ENCODE results near the gene GPRASP3.

Gene GPRASP3

GRCh38 chrX:102727761-102728160 lies 7.2 kb downstream of the GPRASP3 start:
- no peak for ATAC-seq (ENCODE audit: low read depth)
- TF ChIP-seq, protein P1, sequence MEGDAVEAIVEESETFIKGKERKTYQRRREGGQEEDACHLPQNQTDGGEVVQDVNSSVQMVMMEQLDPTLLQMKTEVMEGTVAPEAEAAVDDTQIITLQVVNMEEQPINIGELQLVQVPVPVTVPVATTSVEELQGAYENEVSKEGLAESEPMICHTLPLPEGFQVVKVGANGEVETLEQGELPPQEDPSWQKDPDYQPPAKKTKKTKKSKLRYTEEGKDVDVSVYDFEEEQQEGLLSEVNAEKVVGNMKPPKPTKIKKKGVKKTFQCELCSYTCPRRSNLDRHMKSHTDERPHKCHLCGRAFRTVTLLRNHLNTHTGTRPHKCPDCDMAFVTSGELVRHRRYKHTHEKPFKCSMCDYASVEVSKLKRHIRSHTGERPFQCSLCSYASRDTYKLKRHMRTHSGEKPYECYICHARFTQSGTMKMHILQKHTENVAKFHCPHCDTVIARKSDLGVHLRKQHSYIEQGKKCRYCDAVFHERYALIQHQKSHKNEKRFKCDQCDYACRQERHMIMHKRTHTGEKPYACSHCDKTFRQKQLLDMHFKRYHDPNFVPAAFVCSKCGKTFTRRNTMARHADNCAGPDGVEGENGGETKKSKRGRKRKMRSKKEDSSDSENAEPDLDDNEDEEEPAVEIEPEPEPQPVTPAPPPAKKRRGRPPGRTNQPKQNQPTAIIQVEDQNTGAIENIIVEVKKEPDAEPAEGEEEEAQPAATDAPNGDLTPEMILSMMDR (IDR thresholded peaks at IDR 0.05; ENCODE audit: poor library complexity, severe bottlenecking), result no peak

DNA sequence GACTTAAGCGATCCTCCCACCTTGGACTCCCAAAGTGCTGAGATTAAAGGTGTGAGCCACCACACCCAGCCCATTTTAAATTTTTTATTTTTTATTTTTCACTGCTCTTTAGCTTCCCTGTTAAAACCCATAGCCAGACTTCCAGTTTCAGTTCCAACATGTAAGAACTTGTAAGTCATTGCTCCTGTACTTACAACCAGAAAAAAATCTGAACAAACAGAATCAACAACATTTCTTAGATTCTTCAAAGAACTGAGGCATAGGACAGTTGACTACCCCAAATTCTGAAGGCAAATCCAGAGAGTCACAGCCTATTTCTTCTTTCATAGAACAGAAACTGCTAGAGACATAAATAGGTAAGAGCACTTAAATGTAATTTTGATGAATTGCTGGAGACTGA lies 8.1 kb downstream of the GPRASP3 start:
- H3K27ac ChIP-seq (ENCODE audit: poor library complexity, severe bottlenecking), result no peak overlapping the region
- TF ChIP-seq, protein P1 (IDR thresholded peaks at IDR 0.05; ENCODE audit: poor library complexity, severe bottlenecking), result no peak
- H3K36me3 ChIP-seq (ENCODE audit: low read depth), result no peaks in the 10 kb centered on the region
- H3K4me3 ChIP-seq (ENCODE audit: severe bottlenecking), result no peak overlapping the region
- ATAC-seq (ENCODE audit: low read depth) (no peak), DNase-seq (ENCODE audit: low spot score) (no peak)
- no peaks in the 10 kb centered on the region for H3K4me1 ChIP-seq (ENCODE audit: insufficient read depth, poor library complexity, severe bottlenecking)
- H3K27me3 ChIP-seq (ENCODE audit: insufficient read depth, poor library complexity, severe bottlenecking), result no peaks in the 10 kb centered on the region
- no peaks in the 10 kb centered on the region for H3K9me3 ChIP-seq (ENCODE audit: severe bottlenecking)

More at GRCh38 chrX:102727761-102728160, 7.2 kb downstream of the GPRASP3 start:
- Histone ChIP-seq H3K4me1 (ENCODE audit: insufficient read depth, poor library complexity, severe bottlenecking) (no peaks in the 10 kb centered on the region), H3K27ac (ENCODE audit: poor library complexity, severe bottlenecking) (no peak overlapping the region), H3K9me3 (ENCODE audit: severe bottlenecking) (no peaks in the 10 kb centered on the region), H3K36me3 (ENCODE audit: low read depth) (no peaks in the 10 kb centered on the region), H3K27me3 (ENCODE audit: insufficient read depth, poor library complexity, severe bottlenecking) (no peaks in the 10 kb centered on the region), H3K4me3 (ENCODE audit: severe bottlenecking) (no peak overlapping the region)
- DNase-seq (ENCODE audit: low spot score), result no peak

GRCh38 chrX:102739657-102740056 lies 19.1 kb downstream of the GPRASP3 start:
- Histone ChIP-seq H3K4me1 (ENCODE audit: insufficient read depth, poor library complexity, severe bottlenecking) (no peaks in the 10 kb centered on the region), H3K4me3 (ENCODE audit: severe bottlenecking) (no peak overlapping the region), H3K27ac (ENCODE audit: poor library complexity, severe bottlenecking) (no peak overlapping the region), H3K27me3 (ENCODE audit: insufficient read depth, poor library complexity, severe bottlenecking) (no peaks in the 10 kb centered on the region), H3K9me3 (ENCODE audit: severe bottlenecking) (no peaks in the 10 kb centered on the region), H3K36me3 (ENCODE audit: low read depth) (no peaks in the 10 kb centered on the region)
- DNase-seq (ENCODE audit: low spot score), result no peak
- TF ChIP-seq, protein P1 (IDR thresholded peaks at IDR 0.05; ENCODE audit: poor library complexity, severe bottlenecking), result no peak
- no peak for ATAC-seq (ENCODE audit: low read depth)

- Histone ChIP-seq H3K36me3 (ENCODE audit: low read depth) (no peaks in the 10 kb centered on the region), H3K27me3 (ENCODE audit: insufficient read depth, poor library complexity, severe bottlenecking) (no peaks in the 10 kb centered on the region), H3K4me3 (ENCODE audit: severe bottlenecking) (no peak overlapping the region), H3K4me1 (ENCODE audit: insufficient read depth, poor library complexity, severe bottlenecking) (no peaks in the 10 kb centered on the region), H3K9me3 (ENCODE audit: severe bottlenecking) (no peaks in the 10 kb centered on the region), H3K27ac (ENCODE audit: poor library complexity, severe bottlenecking) (no peak overlapping the region)
- no peak for ATAC-seq (ENCODE audit: low read depth)
- TF ChIP-seq, protein P1 (IDR thresholded peaks at IDR 0.05; ENCODE audit: poor library complexity, severe bottlenecking), result no peak
- no peak for DNase-seq (ENCODE audit: low spot score)
Observed at GRCh38 chrX:102744307-102744706, 23.8 kb downstream of the GPRASP3 start.

- Histone ChIP-seq H3K9me3 (ENCODE audit: severe bottlenecking) (no peaks in the 10 kb centered on the region), H3K36me3 (ENCODE audit: low read depth) (no peaks in the 10 kb centered on the region), H3K4me1 (ENCODE audit: insufficient read depth, poor library complexity, severe bottlenecking) (no peaks in the 10 kb centered on the region), H3K27me3 (ENCODE audit: insufficient read depth, poor library complexity, severe bottlenecking) (no peaks in the 10 kb centered on the region), H3K27ac (ENCODE audit: poor library complexity, severe bottlenecking) (no peak overlapping the region), H3K4me3 (ENCODE audit: severe bottlenecking) (no peak overlapping the region)
- TF ChIP-seq, protein P1 (IDR thresholded peaks at IDR 0.05; ENCODE audit: poor library complexity, severe bottlenecking), result no peak
- DNase-seq (ENCODE audit: low spot score), result no peak
- no peak for ATAC-seq (ENCODE audit: low read depth)
Observed at GRCh38 chrX:102745513-102745856, 24.9 kb downstream of the GPRASP3 start.
